ENCODE results near the gene IRS1.

The IRS1 gene

DNA sequence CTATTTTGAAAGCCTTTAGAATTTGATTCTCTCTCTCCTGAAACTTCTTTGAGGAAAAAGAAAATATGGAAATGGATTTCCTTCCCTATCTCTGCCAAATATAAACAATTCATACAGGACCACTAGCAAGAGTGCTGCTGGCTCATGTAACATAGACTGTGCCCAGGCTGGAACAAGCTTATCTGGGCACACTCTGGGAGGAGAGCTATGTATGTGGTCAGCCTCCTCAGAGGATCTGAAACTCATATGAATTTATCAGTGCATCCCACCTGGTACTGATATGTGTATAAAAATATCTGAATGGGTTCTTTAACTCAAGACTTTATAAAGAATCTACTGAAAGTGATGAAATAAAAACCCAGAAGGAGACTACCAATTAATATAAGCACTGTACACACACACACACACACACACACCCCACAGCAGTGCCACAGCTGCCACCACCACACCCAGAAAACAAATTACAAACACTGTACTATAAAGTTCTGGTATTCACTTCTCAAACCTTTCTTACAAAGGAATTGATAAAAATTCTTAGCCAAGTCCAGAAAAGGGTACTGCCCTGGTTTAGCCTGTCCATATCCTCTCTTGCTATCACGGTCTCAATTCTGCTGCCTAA, 115.6 kb downstream of the IRS1 start:
- TF ChIP-seq, protein P1, sequence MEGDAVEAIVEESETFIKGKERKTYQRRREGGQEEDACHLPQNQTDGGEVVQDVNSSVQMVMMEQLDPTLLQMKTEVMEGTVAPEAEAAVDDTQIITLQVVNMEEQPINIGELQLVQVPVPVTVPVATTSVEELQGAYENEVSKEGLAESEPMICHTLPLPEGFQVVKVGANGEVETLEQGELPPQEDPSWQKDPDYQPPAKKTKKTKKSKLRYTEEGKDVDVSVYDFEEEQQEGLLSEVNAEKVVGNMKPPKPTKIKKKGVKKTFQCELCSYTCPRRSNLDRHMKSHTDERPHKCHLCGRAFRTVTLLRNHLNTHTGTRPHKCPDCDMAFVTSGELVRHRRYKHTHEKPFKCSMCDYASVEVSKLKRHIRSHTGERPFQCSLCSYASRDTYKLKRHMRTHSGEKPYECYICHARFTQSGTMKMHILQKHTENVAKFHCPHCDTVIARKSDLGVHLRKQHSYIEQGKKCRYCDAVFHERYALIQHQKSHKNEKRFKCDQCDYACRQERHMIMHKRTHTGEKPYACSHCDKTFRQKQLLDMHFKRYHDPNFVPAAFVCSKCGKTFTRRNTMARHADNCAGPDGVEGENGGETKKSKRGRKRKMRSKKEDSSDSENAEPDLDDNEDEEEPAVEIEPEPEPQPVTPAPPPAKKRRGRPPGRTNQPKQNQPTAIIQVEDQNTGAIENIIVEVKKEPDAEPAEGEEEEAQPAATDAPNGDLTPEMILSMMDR (IDR thresholded peaks at IDR 0.05; ENCODE audit: control insufficient read depth, insufficient read depth, low read depth, low read length, missing control alignments), result no peak
- DNase-seq (ENCODE audit: low read depth), result no peak
- no peak overlapping the region for H3K4me3 ChIP-seq (ENCODE audit: control insufficient read depth, low read depth, low read length)

DNA sequence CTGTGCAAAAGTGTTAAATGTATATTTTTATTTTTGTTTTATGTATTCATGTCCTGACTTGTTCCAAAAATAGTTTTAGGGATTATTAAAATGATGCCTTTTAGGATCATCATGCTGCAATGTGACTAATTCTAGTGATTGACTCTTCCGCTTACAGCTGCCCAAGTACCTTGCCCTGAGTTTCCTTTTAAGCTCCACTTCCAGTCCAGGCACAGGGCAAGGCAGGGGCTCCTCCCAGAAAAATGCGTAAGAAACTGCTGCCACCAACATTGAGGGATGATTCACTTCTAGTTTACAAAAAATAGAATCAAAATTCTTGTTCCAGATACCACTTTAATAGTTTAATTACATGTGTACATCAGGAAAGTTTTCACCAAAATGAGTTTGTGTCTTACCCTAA, 116.4 kb downstream of the IRS1 start:
- TF ChIP-seq, protein P1 (IDR thresholded peaks at IDR 0.05; ENCODE audit: control insufficient read depth, insufficient read depth, low read depth, low read length, missing control alignments), result no peak
- H3K4me3 ChIP-seq (ENCODE audit: control insufficient read depth, low read depth, low read length), result no peak overlapping the region
- DNase-seq (ENCODE audit: low read depth), result no peak
